Mesothelial cell of epicardium (in vitro differentiated cells): ENCODE results near the gene STXBP1. TPM values are rescaled to one million over a fixed set of nuclear protein-coding genes. Genes with fewer than 3 reads are reported as not detected.
A peak's percentile ranks its signal among the peaks of the same experiment; 100 is the strongest.

Experiments used
- DNase-seq, 2 experiments: peaks; one replicate each; pipeline ENCODE4 v3.0.0; 2021; ENCODE audit warnings: low spot score in 2 of 2; ENCODE audit not compliant: unreplicated experiment in 2 of 2
- H3K27ac Mint-ChIP-seq: 2 replicates; pipeline ENCODE4 v1.8.0; 2021; ENCODE audit warnings: mixed read lengths
- H3K27me3 Mint-ChIP-seq: 2 replicates; pipeline ENCODE4 v1.8.0; 2021; ENCODE audit warnings: low read depth, mixed read lengths
- H3K36me3 Mint-ChIP-seq: 2 replicates; pipeline ENCODE4 v1.8.0; 2021; ENCODE audit warnings: mixed read lengths
- H3K4me1 Mint-ChIP-seq: 2 replicates; pipeline ENCODE4 v1.8.0; 2021; ENCODE audit warnings: mixed read lengths
- H3K4me3 Mint-ChIP-seq: 2 replicates; pipeline ENCODE4 v1.8.0; 2021; ENCODE audit warnings: mild to moderate bottlenecking, moderate library complexity, mixed read lengths
- H3K9me3 Mint-ChIP-seq: 2 replicates; pipeline ENCODE4 v1.8.0; 2021; ENCODE audit warnings: mixed read lengths
- CTCF ChIP-seq: fragments of 200-600 bp; sonication (generic); IDR thresholded peaks from one replicate; pipeline ENCODE4 v1.5.0; 2021; ENCODE audit warnings: antibody characterized with exemption; ENCODE audit not compliant: unreplicated experiment
- total RNA-seq: library from RNA; stranded (reverse); gene quantifications from 3 replicates; pipeline ENCODE4 v1.2.1, GENCODE V29; 2021

Gene STXBP1
- total RNA-seq, 1 donor from 2014 or later: 105 TPM

- Mint-ChIP-seq H3K36me3 (no peaks in the 10 kb centered on the region), H3K4me3 (no peak overlapping the region), H3K4me1 (peaks cover 10% of the 10 kb centered on the region), H3K27me3 (no peaks in the 10 kb centered on the region), H3K9me3 (no peaks in the 10 kb centered on the region), H3K27ac (no peak overlapping the region)
- no peak for DNase-seq
- no peak for TF ChIP-seq CTCF
Observed at GRCh38 chr9:127588740-127589506, 23.2 kb upstream of the STXBP1 start.

GRCh38 chr9:127589955-127590370, 22.1 kb upstream of the STXBP1 start:
- peak; percentile 81 for TF ChIP-seq CTCF
- DNase-seq: peak in 1 of 2 experiments; percentile 67
- Mint-ChIP-seq H3K4me3 (no peak overlapping the region), H3K36me3 (no peaks in the 10 kb centered on the region), H3K27ac (no peak overlapping the region), H3K27me3 (no peaks in the 10 kb centered on the region), H3K9me3 (no peaks in the 10 kb centered on the region), H3K4me1 (peaks cover 10% of the 10 kb centered on the region)

GRCh38 chr9:127595611-127596010, 16.5 kb upstream of the STXBP1 start:
- no peak overlapping the region for H3K27ac Mint-ChIP-seq
- no peak for DNase-seq
- H3K36me3 Mint-ChIP-seq: no peaks in the 10 kb centered on the region
- no peaks in the 10 kb centered on the region for H3K9me3 Mint-ChIP-seq
- H3K4me1 Mint-ChIP-seq: peaks cover 17% of the 10 kb centered on the region
- TF ChIP-seq CTCF: no peak
- no peak overlapping the region for H3K4me3 Mint-ChIP-seq
- H3K27me3 Mint-ChIP-seq: no peaks in the 10 kb centered on the region

GRCh38 chr9:127598839-127599549, 13.1 kb upstream of the STXBP1 start:
- TF ChIP-seq CTCF: no peak
- no peaks in the 10 kb centered on the region for H3K27me3 Mint-ChIP-seq
- DNase-seq: no peak
- H3K36me3 Mint-ChIP-seq: no peaks in the 10 kb centered on the region
- no peaks in the 10 kb centered on the region for H3K9me3 Mint-ChIP-seq
- H3K4me3 Mint-ChIP-seq: no peak overlapping the region
- H3K4me1 Mint-ChIP-seq: peaks cover 32% of the 10 kb centered on the region
- H3K27ac Mint-ChIP-seq: peak overlapping the region; percentile 75

- Mint-ChIP-seq H3K9me3 (no peaks in the 10 kb centered on the region), H3K36me3 (no peaks in the 10 kb centered on the region), H3K4me3 (no peak overlapping the region), H3K4me1 (peaks cover 32% of the 10 kb centered on the region), H3K27me3 (no peaks in the 10 kb centered on the region), H3K27ac (peak overlapping the region; percentile 75)
- TF ChIP-seq CTCF: no peak
- no peak for DNase-seq
Observed at GRCh38 chr9:127599550-127599891, 12.6 kb upstream of the STXBP1 start.
